Effector CD8-positive, alpha-beta T cell (primary cell): ENCODE results near the gene CIDEB.
"Not testable (repeated sequence)": the region's sequence is repeated elsewhere in the genome, so short reads cannot be mapped to it uniquely, and the experiment has no call there.

Experiments
- DNase-seq: peaks from one replicate; lab custom pipeline; 2025; lab: John Stamatoyannopoulos, UW
- total RNA-seq, 4 experiments: gene quantifications; one replicate each; lab custom pipeline; 2026; lab: John Stamatoyannopoulos, UW

The CIDEB gene, protein sequence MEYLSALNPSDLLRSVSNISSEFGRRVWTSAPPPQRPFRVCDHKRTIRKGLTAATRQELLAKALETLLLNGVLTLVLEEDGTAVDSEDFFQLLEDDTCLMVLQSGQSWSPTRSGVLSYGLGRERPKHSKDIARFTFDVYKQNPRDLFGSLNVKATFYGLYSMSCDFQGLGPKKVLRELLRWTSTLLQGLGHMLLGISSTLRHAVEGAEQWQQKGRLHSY
- 12.0 to 28.1 (median 20.8) reads per million in 4 experiments for total RNA-seq

DNA sequence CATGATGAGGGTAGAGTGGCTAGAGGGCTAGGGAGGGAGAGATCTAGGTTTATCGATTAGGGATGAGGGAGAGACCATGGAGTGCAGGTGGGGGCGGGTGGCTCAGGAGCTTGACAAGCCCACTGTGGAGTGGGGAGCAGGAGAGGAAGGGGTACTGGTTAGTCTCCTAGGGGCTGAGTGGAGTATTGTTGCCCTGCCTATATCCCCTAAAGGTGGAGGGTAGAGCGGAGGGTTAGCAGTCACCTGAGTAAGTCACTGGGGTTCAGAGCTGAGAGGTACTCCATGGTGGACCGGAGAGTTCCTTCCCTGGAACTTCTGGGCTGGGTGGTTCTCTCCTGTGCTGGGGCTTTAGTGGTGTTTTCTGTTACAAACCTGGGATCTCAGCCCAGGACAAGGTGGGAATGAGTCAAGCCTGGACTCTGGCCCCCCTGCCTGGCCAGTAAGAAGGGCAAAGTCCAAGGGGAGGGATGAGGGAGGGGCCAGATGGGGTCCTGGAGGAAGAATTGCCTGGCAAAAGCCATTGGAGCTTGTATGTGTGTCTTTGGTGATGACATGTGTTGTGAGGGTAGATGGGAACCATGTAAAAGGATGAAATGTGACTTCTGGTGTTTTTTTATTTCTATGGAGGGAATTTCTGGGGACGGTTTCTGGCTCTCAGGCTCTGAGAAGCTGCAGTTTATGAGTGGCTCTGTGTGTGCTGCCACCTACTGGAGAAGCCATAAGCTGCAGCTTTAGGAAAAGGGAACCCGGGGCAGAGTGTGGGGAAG lies at the start of gene CIDEB:
CIDEB (minus strand) TSS at position 403 of the 767 bp plus-strand sequence; CDS start at position 284, 119 bp downstream.
- DNase-seq = peak; percentile 45

DNA sequence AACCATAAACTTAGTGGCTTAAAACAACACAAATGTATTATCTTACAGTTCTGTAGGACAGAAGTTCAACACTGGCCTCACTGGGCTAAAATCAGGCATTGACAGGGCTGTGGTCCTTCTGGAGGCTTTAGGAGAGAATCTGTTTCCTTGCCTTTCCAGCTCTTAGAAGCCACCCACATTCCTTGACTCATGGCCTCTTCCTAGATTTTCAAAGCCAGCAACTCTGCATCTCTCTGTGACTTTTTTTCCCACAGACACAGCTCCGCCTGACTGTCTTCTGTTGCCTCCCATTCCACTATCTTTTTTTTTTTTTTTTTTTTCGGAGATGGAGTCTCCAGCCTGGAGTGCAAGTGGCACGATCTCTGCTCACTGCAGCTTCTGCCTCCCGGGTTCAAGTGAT lies 48.4 kb upstream of the CIDEB start:
- DNase-seq = no peak

DNA sequence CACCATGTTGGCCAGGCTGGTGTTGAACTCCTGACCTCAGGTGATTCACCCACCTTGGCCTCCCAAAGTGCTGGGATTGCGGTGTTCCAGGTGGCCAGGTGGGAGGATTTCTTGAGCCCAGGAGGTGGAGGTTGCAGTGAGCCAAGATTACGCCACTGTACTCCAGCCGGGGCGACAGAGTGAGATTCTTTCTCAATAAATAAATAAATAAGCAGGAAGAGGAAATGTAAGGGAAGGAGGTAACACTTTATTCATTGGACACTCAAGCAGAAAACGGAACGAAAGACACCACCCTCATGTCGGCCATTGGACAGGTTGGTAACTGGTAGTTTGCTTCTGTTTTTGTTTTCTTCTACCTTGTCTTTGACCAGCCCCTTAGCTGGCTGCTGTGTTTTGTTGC lies 47.2 kb upstream of the CIDEB start:
- DNase-seq = no peak

DNA sequence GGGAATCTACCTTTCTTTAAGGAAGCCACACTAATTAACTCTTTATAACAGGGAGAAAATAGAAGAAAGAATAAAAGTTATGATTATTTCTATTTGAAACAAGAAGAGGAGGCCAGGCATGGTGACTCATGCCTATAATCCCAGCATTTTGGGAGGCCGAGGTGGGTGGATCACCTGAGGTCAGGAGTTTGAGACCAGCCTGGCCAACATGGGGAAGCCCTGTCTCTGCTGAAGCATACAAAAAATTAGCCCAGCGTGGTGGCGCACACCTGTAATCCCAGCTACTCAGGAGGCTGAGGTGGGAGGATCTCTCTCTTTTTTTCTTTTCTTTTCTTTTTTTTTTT lies 46.7 kb upstream of the CIDEB start:
- DNase-seq = not testable (repeated sequence)

DNA sequence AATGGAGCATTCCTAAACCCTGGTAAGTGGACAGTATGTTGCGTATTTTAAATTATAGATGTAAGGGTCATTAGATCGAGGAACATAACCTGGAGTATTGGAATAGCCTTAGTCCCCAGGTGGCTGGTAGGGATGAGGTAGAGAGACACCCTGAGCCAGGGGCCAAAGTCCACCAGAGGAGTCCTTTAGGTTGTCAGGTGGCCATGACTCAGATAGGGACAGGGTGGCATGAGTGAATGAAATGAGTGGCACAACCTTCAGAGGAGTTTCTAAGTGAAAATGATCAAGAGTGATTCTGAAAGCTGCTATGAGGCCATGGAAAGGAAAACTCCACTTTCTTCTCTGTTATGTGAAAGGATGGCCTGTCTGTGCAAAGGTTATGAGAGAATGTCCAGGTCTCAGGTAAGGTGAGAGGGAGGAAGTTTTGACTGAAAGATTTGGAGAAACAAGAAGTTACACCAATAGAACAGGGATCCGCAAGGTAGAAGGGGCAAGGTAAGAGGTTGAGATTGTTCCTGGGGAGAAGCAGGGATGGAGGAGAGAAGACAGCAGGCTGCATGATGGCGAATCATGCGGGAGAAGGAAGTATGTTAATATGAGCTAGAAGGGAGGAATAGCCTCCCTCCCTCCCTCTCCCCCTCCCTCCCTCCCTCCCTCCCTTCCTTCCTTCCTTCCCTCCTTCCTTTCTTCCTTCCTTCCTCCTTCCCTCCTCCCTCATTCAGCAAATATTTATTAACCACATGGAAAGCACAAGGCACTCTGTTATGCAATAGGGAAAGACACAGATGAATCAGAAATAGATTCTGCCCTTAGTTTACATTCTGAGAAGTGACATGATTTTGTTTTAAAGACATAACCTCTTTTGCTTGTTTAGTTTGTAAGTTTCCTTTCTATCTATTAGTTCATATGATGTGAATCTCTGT lies 46.0 kb upstream of the CIDEB start:
- no peak for DNase-seq

DNA sequence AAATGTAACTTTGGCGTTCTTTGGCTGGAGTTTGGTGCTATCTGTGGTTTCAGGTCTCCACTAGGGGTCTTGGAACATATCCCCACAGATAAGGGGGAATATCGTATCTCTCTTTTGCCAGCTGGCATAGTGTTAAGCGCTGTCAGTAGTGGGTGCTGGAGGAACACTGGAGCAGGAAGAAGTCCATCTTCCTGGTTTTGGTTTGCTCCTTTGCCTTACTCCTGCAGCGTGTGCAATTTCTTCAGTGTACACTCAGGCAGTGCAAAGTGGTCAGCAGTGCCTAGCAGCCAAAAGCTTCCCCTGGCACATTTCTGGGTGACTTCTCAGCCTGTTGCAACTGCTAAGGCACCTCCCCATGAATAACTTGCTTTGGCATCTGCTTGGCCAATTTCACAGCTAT lies 43.7 kb upstream of the CIDEB start:
- DNase-seq = no peak

DNA sequence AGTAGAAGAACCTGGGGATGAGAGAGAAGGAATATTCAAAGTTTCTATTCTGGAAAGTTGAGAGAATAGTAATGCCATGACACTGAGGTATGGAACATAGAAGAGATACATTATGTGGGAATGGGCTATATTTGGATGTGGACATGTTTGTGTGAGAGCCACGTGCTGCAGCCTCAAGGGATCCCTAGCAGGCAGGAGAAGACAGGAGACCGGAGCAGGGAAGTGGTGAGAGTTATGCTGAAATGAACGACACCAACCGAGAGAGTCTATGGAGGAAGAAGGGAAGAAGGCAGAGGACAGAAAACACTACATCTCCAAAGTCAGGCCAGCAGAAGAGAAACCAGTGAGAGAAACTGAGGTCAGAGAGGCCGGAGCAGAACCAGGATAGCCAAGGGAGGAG lies 42.0 kb upstream of the CIDEB start:
- DNase-seq = no peak

DNA sequence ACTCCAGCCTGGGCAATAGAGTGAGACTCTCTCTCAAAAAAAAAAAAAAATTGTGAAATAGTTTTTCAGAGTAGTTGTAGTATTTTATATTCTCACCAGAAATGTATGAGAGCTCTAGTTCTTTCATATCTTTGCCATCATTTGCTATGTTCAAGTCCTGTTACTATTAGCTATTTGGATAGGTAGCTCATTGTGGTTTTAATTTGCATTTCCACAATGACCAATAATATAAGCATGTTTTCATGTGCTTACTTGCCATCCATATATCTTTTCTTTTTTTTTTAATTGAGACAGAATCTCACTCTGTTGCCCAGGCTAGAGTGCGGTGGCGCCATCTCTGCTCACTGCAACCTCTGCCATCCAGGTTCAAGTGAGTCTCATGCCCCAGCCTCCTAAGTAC lies 40.4 kb upstream of the CIDEB start:
- no peak for DNase-seq

DNA sequence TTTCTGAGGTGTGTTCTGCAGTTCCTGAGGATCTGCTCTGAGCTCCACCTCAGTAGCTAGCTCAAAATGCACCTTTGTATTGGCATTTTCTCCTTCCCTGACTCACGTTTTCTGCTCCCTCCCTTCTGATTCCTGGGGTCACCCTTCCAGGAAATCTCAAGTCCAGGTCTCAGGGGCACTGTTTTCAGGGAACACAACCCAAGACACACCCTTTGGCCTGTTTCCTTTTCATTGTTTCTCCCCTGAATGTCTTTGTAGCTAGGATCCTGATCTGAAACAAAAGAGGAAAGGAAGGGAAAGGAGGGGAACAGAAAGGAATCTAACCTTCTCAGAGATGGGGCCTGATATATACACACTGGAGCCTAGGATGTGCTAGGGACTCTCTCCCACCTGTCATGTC lies 39.4 kb upstream of the CIDEB start:
- DNase-seq = no peak

DNA sequence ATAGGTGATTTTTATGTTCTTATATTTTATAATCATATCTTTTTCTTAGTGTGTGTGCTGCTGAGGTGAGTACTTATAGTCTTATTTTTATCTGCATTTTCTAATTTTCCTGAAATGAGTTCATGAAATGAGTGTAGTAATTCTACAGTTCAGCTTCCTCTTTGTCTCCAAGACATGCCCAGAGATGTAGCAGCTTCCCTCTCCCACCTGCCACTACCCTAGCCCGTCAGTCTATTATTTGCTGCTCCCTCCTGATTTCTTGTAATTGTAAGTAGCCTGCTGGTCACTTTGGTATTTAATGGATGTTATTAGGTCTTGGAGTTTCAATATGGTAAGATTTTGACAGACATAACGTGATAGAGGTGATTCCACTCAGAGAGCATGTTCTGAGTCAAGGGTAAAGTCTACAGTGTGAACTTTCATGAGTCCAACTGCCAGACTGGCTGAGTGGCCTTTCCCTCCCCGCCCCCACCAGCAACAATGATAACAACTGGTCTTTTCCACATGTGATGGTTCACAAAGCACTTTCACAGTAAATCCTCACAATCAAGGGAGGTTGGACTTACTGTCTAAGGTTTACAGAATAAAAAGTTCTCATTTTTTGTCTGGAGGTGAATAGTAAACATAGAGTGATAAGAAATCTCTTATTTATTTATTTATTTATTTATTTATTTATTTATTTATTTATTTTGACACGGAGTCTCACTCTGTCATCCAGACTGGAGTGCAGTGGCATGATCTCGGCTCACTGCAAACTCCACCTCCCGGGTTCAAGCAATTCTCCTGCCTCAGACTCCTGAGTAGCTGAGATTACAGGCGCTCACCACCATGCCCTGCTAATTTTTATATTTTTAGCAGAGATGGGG lies 36.3 kb upstream of the CIDEB start:
- no peak for DNase-seq

DNA sequence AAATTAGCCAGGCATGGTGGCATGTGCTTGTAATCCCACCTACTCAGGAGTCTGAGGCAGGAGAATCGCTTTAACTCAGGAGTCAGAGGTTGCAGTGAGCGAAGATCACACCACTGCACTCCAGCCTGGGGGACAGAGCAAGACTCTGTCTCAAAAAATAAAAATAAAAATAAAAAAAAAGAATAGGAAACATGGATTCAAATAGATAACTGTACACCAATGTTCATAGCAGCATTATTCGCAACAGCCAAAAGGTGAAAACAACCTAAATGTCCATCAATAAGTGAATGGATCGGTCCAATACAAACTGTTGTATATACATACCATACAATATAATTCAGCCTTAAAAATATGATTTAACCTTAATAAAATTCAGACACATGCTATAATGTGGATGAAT lies 35.1 kb upstream of the CIDEB start:
- DNase-seq = no peak

DNA sequence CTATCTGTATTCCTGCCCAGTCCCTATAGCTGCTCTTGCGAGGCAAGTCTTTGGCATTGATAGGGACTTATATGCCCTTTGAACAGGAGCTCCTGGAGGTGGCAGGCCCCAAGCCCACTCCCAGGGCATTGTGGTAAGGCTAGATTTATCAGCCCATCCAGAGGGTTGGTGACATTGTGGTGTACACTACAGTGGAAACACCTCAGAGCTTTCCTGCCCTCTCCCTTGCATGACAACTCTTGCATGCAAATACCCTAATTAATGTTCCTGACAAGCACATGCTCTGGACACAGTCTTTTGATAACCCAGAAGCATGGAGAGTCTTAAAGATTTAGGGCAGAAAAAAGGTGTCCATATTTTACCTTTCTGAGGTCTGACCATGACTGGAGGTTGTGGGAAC lies 32.8 kb upstream of the CIDEB start:
- DNase-seq = no peak

DNA sequence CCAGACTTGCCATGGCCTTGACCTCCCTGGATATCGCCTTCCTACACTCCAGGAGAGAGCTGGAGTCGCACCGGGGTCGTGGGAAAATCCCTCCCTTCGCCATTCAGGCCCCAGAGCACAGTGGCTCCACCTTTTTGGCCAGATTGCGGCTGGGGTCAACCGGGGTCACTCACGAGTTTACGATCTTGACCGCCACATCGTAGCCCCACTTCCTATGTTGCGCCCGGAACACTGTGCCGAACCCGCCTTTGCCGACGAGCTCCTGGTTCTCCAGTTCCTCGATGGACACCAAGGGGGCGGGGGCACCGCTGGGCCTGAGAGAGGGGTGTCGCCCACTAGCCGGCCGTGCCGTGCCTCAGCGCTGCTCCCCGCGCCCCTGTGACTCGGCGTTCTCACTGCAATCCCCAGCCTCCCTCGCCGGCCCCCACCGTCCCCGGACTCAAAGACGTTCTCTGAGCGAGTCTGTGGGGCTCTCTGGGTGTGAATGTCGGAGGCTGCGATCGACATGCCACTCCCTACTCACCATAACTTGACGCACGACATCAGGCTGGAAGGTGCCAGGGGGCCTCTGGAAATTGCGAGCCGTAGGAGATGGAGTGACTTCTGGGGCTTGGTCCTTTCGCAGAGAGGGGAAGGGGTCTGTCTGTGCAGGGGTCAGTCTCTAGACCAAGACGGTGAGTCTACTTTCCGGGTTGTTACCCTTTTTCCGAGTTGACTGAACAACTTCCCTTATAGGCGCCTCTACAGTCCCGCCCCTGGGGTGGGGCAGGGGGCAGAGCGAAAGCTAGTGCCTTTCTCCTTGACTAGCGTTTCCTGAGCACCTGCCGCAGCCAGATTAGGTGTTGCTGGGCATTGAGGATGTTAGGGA lies 31.7 kb upstream of the CIDEB start, which contains the start of gene RIPK3:
RIPK3 (minus strand) TSS at position 708 of the 868 bp plus-strand sequence; CDS start at position 543, 165 bp downstream.
- peak; percentile 43 for DNase-seq

DNA sequence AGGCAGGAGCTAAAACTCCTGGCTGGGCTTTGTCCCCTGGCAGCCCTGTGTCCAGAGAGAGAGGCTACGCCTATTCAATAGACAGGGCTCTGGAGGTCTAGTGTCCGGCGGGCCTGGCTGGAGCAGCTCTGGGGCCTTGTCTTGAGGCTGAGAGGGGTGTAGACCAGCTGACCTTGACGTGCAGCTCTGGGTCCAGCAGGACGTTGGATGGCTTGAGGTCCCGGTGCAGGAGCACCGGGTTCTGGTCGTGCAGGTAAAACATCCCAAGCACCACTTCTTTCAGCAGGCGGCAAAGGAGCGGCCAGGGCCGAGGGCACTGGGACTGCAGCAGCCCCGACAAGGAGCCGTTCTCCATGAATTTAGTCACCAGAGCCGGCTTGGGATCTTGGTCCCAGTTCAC lies 31.1 kb upstream of the CIDEB start:
- no peak for DNase-seq

DNA sequence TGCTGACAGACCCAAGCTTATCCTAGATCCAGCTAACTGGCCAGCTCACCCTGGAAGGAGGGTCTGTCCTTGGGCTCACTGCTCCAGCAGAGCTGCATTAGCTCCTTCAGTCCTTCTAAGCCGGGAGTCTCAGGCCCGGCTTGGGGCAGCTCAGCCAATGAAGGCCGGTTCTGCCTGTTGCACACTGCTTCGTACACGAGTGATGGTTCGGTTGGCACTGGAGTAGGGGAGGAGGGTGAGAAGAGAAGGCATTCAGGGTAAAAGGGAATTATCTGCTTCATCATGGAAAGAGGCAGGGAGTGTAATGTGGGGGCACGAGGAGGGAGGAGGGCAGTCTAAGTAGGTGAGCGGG lies 30.0 kb upstream of the CIDEB start:
- no peak for DNase-seq

DNA sequence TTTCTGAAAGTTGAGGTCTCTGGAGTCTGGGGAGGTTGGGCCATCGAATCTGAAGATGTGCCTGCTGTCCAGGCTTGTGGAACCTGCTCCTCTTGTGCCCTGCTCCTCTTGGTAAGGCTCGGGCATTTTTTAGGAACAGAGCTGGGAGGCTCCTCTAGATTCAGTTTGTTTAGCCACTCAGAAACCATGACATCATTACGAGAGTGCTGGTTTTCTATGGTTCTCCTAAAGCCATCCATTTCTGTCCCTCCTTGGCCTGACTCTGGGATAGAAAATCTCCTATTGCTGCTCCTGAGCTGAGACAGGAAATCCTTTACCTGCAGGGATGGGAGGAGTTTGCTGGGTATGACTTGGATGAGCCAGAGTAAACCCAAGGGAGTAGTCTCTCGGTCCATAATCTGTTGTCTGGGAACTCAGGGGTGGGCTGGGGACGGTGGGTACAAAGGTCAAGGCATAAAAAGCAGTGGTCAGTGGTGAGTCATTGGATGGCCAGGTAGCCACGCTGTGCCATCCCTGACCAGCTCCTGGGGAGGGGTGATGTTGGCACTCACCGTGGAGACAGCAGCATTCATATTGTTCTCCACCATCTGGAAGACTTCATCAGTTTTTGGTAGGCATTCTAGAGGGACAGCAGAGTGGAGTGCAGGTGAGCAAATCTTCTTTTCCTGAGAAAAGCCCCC lies 29.5 kb upstream of the CIDEB start:
- no peak for DNase-seq

DNA sequence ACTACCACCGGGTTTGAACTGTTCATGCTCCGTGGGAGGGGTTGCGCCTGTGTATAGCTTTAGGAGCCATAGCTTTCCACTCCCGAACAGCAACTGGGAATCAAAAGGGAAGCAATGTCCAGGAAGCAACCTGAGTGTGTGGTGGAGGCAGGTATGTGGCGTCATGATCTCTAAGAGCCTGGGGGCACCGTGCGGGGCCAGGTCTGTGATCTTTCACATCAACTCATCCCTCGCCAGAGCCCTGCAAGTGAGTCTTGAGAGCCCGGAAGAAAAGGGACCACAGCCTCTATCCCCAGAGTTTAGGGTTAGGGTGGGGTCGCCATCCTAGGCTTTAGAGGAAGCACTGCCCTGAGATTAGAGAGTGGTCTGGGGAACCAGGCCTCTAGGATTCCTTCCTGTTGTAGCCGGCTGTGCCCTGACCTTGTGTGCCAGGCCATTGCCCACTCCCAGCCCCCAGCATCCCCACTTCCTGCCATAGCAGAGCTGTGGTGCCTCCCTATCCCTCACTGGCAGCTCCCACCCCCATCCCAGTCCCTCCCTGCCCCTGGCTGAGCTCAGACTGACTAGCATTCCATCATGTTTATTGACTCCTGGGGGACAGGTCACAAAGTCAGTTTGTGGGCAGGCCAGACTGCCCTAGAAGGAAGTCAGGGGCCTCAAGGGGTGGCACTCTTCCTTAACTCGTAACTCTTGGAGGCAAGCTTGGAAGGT lies 27.8 kb upstream of the CIDEB start:
- no peak for DNase-seq

DNA sequence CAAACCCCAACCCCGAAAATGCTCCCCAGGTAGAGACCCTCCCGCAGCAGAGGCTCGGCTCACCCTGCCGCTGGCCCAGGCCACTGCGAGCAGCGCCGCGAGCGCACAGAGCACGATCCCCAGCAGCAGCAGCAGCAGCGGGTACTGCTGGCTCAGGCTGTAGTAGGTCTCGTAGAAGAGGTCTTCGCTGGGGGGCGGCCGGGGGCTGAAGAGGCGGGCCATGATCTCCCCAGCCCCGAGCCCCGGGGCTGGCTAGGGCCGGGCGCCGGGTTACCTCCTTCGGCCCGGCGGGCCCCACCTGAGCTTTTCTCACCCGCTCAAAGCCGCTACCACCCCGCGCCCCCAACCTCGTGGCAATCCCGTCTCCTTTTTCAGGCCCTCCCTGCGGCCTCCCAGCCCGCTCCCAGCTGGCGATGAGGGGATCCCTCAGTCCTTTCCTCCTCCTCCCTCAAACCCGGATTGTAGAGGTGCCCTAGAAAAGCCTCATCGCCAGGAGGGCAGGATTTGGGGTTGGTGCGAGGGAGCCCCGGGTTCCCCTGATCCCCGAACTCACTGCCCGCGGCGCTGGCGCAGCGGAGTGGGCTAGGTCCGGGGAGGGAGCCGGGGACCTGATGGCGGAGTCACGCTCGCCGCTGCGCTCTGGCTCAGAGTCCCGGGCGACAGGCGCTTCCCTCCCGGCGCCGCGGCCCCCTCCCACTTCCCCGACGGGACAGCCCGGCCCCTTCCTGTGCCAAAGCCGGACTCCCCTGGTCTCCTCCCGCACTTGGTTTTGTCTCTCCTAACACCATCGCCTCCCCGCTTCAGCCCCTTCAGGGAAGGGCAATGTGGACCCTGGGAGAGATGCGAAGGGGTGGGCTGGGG lies 26.9 kb upstream of the CIDEB start, which contains the start of gene ADCY4:
ADCY4 (minus strand) TSS at position 641 of the 861 bp plus-strand sequence; CDS start at position 222, 419 bp downstream.
- DNase-seq = no peak
